ENCODE results near the gene IL20RA.

Gene IL20RA

DNA sequence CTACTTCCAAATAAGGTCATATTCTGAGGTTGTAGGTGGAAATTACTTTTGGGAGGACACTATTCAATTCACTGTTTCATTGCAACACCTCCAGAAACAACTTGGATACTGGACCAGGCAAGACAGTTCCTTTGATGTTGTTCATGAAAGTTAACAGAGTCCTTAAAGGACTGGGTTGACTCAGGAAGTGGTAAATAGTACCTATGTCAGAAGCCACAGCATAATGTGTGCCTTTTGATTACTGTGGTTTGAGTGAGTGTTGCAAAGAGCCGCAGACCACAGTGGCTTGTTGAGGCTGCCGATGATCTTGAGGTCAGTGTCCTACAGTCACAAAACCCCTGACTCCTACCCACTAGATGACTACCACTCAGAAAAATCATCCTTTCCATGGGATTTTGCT is 10.9 kb downstream of the IL20RA start:
- DNase-seq (ENCODE audit: low spot score): peak; percentile 58
- TF ChIP-seq, protein P1, sequence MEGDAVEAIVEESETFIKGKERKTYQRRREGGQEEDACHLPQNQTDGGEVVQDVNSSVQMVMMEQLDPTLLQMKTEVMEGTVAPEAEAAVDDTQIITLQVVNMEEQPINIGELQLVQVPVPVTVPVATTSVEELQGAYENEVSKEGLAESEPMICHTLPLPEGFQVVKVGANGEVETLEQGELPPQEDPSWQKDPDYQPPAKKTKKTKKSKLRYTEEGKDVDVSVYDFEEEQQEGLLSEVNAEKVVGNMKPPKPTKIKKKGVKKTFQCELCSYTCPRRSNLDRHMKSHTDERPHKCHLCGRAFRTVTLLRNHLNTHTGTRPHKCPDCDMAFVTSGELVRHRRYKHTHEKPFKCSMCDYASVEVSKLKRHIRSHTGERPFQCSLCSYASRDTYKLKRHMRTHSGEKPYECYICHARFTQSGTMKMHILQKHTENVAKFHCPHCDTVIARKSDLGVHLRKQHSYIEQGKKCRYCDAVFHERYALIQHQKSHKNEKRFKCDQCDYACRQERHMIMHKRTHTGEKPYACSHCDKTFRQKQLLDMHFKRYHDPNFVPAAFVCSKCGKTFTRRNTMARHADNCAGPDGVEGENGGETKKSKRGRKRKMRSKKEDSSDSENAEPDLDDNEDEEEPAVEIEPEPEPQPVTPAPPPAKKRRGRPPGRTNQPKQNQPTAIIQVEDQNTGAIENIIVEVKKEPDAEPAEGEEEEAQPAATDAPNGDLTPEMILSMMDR (IDR thresholded peaks at IDR 0.05; ENCODE audit: extremely low read depth, insufficient read depth, missing control alignments): no peak
- in situ Hi-C loops (cut with MboI; ENCODE audit: low pct_unique_long_range_greater_than_20kb, low sequenced_read_pairs, unreplicated experiment): no loop called here

DNA sequence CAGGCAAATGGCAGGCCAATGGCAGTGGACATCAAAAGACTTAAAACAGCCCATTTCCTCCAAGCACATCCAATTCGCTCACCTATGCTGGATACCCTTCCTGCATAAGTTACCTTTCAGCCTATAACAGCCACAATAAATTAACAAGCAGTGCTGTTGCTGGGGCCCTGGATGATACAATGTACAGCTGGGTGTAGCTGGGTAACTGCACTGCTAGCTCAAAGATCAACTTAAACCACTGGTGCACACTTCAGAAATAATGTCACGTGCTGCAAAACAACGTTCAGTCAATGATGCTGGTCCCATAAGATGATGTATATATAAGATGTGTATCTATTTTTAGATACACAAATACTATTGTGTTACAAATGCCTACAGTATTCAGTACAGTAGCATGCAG is 13.6 kb downstream of the IL20RA start:
- in situ Hi-C loops (cut with MboI; ENCODE audit: low pct_unique_long_range_greater_than_20kb, low sequenced_read_pairs, unreplicated experiment): no loop called here
- DNase-seq (ENCODE audit: low spot score): no peak
- TF ChIP-seq, protein P1 (IDR thresholded peaks at IDR 0.05; ENCODE audit: extremely low read depth, insufficient read depth, missing control alignments): no peak

DNA sequence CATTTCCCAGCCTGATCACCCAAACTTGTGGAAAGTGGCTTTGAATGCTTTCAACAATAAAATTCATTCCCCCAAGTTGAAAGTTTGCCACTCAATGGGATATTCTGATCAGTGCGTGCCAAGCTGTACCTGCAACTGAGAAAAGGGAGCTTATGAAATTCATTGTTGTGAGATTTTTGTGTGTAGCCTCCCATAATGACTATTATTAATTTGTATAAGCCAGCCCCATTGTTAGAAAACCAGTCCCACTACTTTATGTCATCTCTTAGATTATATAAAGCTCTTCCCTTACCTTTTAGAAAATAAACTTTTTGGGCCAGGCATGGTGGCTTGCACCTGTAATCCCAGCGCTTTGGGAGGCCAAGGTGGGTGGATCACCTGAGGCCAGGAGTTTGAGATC is 15.9 kb downstream of the IL20RA start:
- TF ChIP-seq, protein P1 (IDR thresholded peaks at IDR 0.05; ENCODE audit: extremely low read depth, insufficient read depth, missing control alignments): no peak
- in situ Hi-C loops (cut with MboI; ENCODE audit: low pct_unique_long_range_greater_than_20kb, low sequenced_read_pairs, unreplicated experiment): no loop called here
- no peak for DNase-seq (ENCODE audit: low spot score)

DNA sequence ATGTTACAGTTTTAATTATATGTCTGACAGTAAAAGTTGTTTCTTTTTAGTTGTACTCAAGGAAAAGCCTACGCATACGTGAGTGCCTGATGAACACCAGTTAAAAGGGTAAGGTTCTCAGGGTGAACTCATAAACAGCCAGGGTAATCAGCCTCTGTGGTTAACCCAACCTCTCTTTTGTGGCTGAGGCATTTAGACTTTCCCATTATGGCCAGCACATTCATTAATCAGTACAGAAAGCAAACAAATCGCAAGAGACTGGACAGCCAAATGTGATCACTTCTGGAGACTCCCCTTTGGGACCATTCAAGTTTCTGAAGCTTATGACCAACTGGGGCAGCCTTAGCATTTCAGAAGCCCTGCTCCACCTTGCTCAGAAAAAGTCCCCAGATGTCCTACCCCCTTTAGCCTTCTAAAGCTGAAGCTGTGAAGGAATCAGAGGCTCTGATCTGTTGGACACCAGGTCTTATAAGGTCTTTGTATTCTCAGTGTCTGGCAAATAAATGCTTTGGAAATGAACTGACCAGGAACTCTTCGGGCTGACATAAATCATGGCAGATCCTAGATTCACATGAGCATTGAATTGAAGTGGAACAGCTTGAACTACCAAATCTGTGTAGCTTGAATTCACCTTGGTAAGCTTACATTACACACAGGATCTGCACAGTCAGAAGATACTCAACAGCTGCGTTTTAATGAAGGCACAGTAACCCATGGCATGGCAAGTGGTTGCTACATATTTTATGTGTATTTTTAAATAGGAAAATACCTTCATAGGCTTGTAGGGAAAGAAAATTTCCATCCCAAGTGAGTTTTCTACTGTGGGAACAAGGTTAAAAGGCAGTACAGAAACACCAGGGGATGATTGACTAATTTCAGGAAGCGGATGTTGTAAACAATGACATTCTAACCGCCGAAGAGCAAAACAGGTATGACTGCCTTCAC is 18.7 kb downstream of the IL20RA start:
- no peak for DNase-seq (ENCODE audit: low spot score)
- TF ChIP-seq, protein P1 (IDR thresholded peaks at IDR 0.05; ENCODE audit: extremely low read depth, insufficient read depth, missing control alignments): no peak
- in situ Hi-C loops (cut with MboI; ENCODE audit: low pct_unique_long_range_greater_than_20kb, low sequenced_read_pairs, unreplicated experiment): no loop called here

DNA sequence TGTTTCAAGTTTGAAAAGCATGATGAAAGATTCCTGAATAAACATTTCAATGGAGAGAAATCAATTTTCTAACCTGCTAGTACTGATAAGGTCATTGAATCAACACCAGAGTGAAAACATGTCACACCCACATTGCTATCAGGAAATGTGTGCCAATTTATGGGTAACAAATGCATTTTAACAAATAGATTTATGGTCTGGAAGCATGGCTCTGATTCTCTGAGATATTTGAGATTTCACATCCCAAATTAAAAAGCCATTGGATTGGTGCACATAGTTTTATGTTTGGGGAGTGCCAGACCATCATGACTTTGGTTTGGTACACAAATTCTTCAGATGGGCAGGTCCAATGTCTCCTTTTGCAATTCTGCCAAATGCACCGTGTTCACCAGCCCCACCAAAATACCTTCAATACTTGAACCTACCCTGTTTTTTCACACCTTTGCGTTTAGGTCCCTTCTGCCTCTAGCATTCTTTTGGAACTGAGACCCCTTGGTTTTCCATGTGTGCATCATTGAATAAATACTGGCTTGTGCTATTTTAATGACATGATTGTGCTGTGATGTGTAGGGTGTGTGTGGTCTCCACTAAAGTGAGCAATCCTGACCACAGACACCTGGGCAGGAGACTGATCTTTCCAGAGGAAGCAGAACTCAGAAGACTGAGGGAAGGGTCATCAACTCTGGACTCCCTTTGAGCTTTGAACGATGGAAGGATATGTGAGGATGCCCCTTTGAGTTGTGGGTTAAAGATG is 20.4 kb downstream of the IL20RA start:
- in situ Hi-C loops (cut with MboI; ENCODE audit: low pct_unique_long_range_greater_than_20kb, low sequenced_read_pairs, unreplicated experiment): no loop called here
- TF ChIP-seq, protein P1 (IDR thresholded peaks at IDR 0.05; ENCODE audit: extremely low read depth, insufficient read depth, missing control alignments): no peak
- no peak for DNase-seq (ENCODE audit: low spot score)

DNA sequence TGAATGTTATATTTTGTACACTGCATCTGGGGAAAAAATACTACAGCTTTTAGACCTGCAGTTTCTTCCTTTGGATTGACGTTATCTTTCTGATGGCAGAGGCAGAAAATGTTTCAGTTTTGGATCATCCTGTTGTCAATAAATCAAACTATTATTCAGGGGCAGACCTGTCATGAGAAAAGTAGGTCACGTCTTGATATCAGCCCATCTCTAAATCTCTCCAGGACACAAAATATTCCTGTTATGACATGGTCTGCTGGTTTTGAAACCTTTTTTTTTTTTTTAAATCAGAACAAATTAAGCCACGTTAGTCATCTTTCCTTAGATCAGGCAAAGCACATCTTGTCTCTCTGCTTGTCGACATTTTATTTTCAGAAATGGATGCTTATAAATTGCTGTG is 24.0 kb downstream of the IL20RA start:
- no peak for DNase-seq (ENCODE audit: low spot score)
- in situ Hi-C loops (cut with MboI; ENCODE audit: low pct_unique_long_range_greater_than_20kb, low sequenced_read_pairs, unreplicated experiment): no loop called here
- TF ChIP-seq, protein P1 (IDR thresholded peaks at IDR 0.05; ENCODE audit: extremely low read depth, insufficient read depth, missing control alignments): no peak
